Muscle of leg (tissue), 11 donors: ENCODE data around the gene ZEB2. TPM values are rescaled to one million over a fixed set of nuclear protein-coding genes. Genes with fewer than 3 reads are reported as not detected.

Source experiments
- DNase-seq: peaks from one replicate; pipeline ENCODE4 v3.0.0; 2013
- H3K27ac ChIP-seq: one replicate; pipeline ENCODE4 v1.5.1; 2013; ENCODE audit warnings: mild to moderate bottlenecking, low read length, control low read depth
- H3K27me3 ChIP-seq: one replicate; pipeline ENCODE4 v1.6.1; 2013; ENCODE audit warnings: low read length; ENCODE audit not compliant: control insufficient read depth, insufficient read depth
- H3K36me3 ChIP-seq: one replicate; pipeline ENCODE4 v1.6.1; 2013; ENCODE audit warnings: low read length; ENCODE audit not compliant: control insufficient read depth, insufficient read depth
- H3K4me1 ChIP-seq: one replicate; pipeline ENCODE4 v1.6.1; 2013; ENCODE audit warnings: low read length; ENCODE audit not compliant: control insufficient read depth, insufficient read depth
- H3K4me3 ChIP-seq: one replicate; pipeline ENCODE4 v1.5.1; 2013; ENCODE audit warnings: low read length, control low read depth
- H3K9me3 ChIP-seq: replicated peaks from 2 replicates; pipeline ENCODE4 v1.6.1; 2013; ENCODE audit warnings: low read depth, low read length; ENCODE audit not compliant: control insufficient read depth
- WGBS: methylation state at CpG from one replicate; pipeline ENCODE4 v1.1.5; 2013; ENCODE audit warnings: missing lambda C conversion rate; ENCODE audit not compliant: insufficient coverage; 5-methylcytosine and 5-hydroxymethylcytosine counted together
- polyA plus RNA-seq, 8 donors: library from polyadenylated mRNA; unstranded; fragments of 120-200 nt; gene quantifications; one replicate each; pipeline versions ENCODE4 v1.2.1 to v1.2.3, GENCODE V29; 2013; ENCODE audit warnings: inconsistent platforms in 1 of 8, low replicate concordance in 1 of 8; ENCODE audit not compliant: insufficient read length in 8 of 8, insufficient read depth in 1 of 8
- total RNA-seq: library from RNA; stranded (reverse); fragments of 120-200 nt; gene quantifications from one replicate; pipeline ENCODE4 v1.2.4, GENCODE V29; 2013

The ZEB2 gene
- total and polyA plus RNA-seq, 9 donors = 90.0 to 163 (median 118) TPM

GRCh38 chr2:144552821-144553220 is 32.9 kb upstream of the ZEB2 start:
- Histone ChIP-seq H3K4me3 (no peak overlapping the region), H3K4me1 (no peaks in the 10 kb centered on the region), H3K27me3 (no peaks in the 10 kb centered on the region), H3K9me3 (no peaks in the 10 kb centered on the region), H3K27ac (no peak overlapping the region), H3K36me3 (no peaks in the 10 kb centered on the region)
- DNase-seq = no peak

- H3K36me3 ChIP-seq = no peaks in the 10 kb centered on the region
- H3K27ac ChIP-seq = no peak overlapping the region
- peaks cover 2% of the 10 kb centered on the region for H3K4me1 ChIP-seq
- no peaks in the 10 kb centered on the region for H3K27me3 ChIP-seq
- 75% methylated on average over 2 of the region's 3 CpGs for WGBS
- H3K9me3 ChIP-seq = no peaks in the 10 kb centered on the region
- DNase-seq = no peak
- no peak overlapping the region for H3K4me3 ChIP-seq
Observed at GRCh38 chr2:144550911-144551310, 31.0 kb upstream of the ZEB2 start.

- no CpG with 5 or more reads among the region's 6 CpGs for WGBS
- DNase-seq = no peak
- H3K4me1 ChIP-seq = peaks cover 2% of the 10 kb centered on the region
- H3K4me3 ChIP-seq = no peak overlapping the region
- H3K9me3 ChIP-seq = no peaks in the 10 kb centered on the region
- H3K27ac ChIP-seq = no peak overlapping the region
- H3K27me3 ChIP-seq = no peaks in the 10 kb centered on the region
- no peaks in the 10 kb centered on the region for H3K36me3 ChIP-seq
Observed at GRCh38 chr2:144550084-144550483, 30.2 kb upstream of the ZEB2 start.

- Histone ChIP-seq H3K27ac (no peak overlapping the region), H3K9me3 (no peaks in the 10 kb centered on the region), H3K36me3 (no peaks in the 10 kb centered on the region), H3K4me3 (no peak overlapping the region), H3K27me3 (no peaks in the 10 kb centered on the region), H3K4me1 (peaks cover 2% of the 10 kb centered on the region)
- DNase-seq = no peak
Observed at GRCh38 chr2:144548532-144549191, 28.7 kb upstream of the ZEB2 start.

GRCh38 chr2:144548088-144548487 is 28.2 kb upstream of the ZEB2 start:
- no CpG with 5 or more reads among the region's 1 CpG for WGBS
- no peaks in the 10 kb centered on the region for H3K27me3 ChIP-seq
- no peak overlapping the region for H3K27ac ChIP-seq
- DNase-seq = peak; percentile 37
- no peak overlapping the region for H3K4me3 ChIP-seq
- peaks cover 2% of the 10 kb centered on the region for H3K4me1 ChIP-seq
- H3K36me3 ChIP-seq = no peaks in the 10 kb centered on the region
- peaks cover under 1% of the 10 kb centered on the region for H3K9me3 ChIP-seq

- DNase-seq = no peak
- Histone ChIP-seq H3K36me3 (no peaks in the 10 kb centered on the region), H3K27ac (no peak overlapping the region), H3K4me1 (peaks cover 2% of the 10 kb centered on the region), H3K9me3 (peaks cover 4% of the 10 kb centered on the region), H3K4me3 (no peak overlapping the region), H3K27me3 (no peaks in the 10 kb centered on the region)
- whole genome bisulfite sequencing = 40% methylated on average over 2 of the region's 6 CpGs
Observed at GRCh38 chr2:144547494-144547893, 27.6 kb upstream of the ZEB2 start.

- peaks cover 2% of the 10 kb centered on the region for H3K4me1 ChIP-seq
- H3K9me3 ChIP-seq = peaks cover 4% of the 10 kb centered on the region
- DNase-seq = peak; percentile 49
- no peaks in the 10 kb centered on the region for H3K36me3 ChIP-seq
- H3K4me3 ChIP-seq = no peak overlapping the region
- no peaks in the 10 kb centered on the region for H3K27me3 ChIP-seq
- 100% methylated on average over 1 of the region's 6 CpGs for WGBS
- no peak overlapping the region for H3K27ac ChIP-seq
Observed at GRCh38 chr2:144546933-144547332, 27.0 kb upstream of the ZEB2 start.

GRCh38 chr2:144545787-144546186 is 25.9 kb upstream of the ZEB2 start:
- Histone ChIP-seq H3K4me3 (no peak overlapping the region), H3K9me3 (peaks cover 4% of the 10 kb centered on the region), H3K36me3 (no peaks in the 10 kb centered on the region), H3K27ac (no peak overlapping the region), H3K4me1 (peaks cover 2% of the 10 kb centered on the region), H3K27me3 (no peaks in the 10 kb centered on the region)
- 95% methylated on average over 2 of the region's 2 CpGs for WGBS
- no peak for DNase-seq

- no peaks in the 10 kb centered on the region for H3K27me3 ChIP-seq
- no CpG with 5 or more reads among the region's 3 CpGs for WGBS
- H3K4me1 ChIP-seq = peaks cover 2% of the 10 kb centered on the region
- H3K4me3 ChIP-seq = no peak overlapping the region
- no peak overlapping the region for H3K27ac ChIP-seq
- H3K36me3 ChIP-seq = no peaks in the 10 kb centered on the region
- peaks cover 4% of the 10 kb centered on the region for H3K9me3 ChIP-seq
- no peak for DNase-seq
Observed at GRCh38 chr2:144544053-144544452, 24.1 kb upstream of the ZEB2 start.

GRCh38 chr2:144541396-144541795 is 21.5 kb upstream of the ZEB2 start:
- H3K27ac ChIP-seq = no peak overlapping the region

GRCh38 chr2:144539289-144539782 is 19.4 kb upstream of the ZEB2 start:
- Histone ChIP-seq H3K4me1 (no peaks in the 10 kb centered on the region), H3K36me3 (no peaks in the 10 kb centered on the region), H3K27me3 (no peaks in the 10 kb centered on the region), H3K9me3 (peaks cover 4% of the 10 kb centered on the region), H3K4me3 (no peak overlapping the region), H3K27ac (no peak overlapping the region)
- DNase-seq = no peak
- WGBS = no CpG with 5 or more reads among the region's 4 CpGs

More at GRCh38 chr2:144541396-144541795, 21.5 kb upstream of the ZEB2 start:
- no peak for DNase-seq
- H3K36me3 ChIP-seq = no peaks in the 10 kb centered on the region
- peaks cover 4% of the 10 kb centered on the region for H3K9me3 ChIP-seq
- H3K4me3 ChIP-seq = no peak overlapping the region
- H3K27me3 ChIP-seq = no peaks in the 10 kb centered on the region
- no peaks in the 10 kb centered on the region for H3K4me1 ChIP-seq
